Esophagus squamous epithelium (tissue), 4 donors: ENCODE measurements around the gene LGR4.

Experiments
- CTCF ChIP-seq, 6 experiments: fragments of 450-650 bp in 4 of 6; fragments of 200-600 bp in 2 of 6; sonication (generic) in 2 of 6; IDR thresholded peaks; one replicate each; pipeline ENCODE4 v1.5.1; 2016 to 2019; ENCODE audit warnings: antibody characterized with exemption in 6 of 6, mild to moderate bottlenecking in 4 of 6, moderate library complexity in 4 of 6
- POLR2A ChIP-seq, 4 donors: fragments of 450-650 bp; IDR thresholded peaks; one replicate each; pipeline ENCODE4 v1.6.1; 2017; ENCODE audit warnings: antibody characterized with exemption in 4 of 4, mild to moderate bottlenecking in 4 of 4, moderate library complexity in 3 of 4

GRCh38 chr11:27482793-27483192 is 10.2 kb upstream of the LGR4 start:
- TF ChIP-seq CTCF (IDR thresholded peaks at IDR 0.05) (no peak), POLR2A (IDR thresholded peaks at IDR 0.05) (no peak)
